ENCODE measurements around the gene NYNRIN.

The NYNRIN gene

DNA sequence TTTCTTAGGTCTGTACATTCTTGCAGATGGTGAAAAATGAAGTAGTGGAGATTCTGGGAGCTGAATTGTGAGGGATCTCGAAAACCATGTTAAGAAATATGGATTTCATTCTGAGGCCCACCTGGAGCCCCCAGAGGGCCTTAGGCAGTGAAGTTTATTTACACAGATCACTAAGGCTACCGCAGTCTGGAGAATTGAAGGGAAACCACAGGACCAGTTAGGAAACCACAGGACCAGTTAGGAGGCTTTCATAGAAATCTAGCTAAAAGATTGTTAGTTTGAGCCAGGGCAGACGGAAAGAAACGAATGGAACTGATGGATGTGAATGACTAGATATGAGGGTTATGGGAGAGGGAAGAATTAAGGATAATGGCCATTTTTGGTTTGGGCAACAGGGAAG, 23.5 kb downstream of the NYNRIN start:
- Histone ChIP-seq H3K27me3 (ENCODE audit: control insufficient read depth, insufficient read depth, low read length) (no peaks in the 10 kb centered on the region), H3K4me1 (peaks cover 6% of the 10 kb centered on the region), H2AFZ (no peak overlapping the region), H3K79me2 (no peaks in the 10 kb centered on the region), H3K4me3 (ENCODE audit: low read depth, low read length) (no peak overlapping the region), H3K9ac (no peak overlapping the region), H3K4me2 (ENCODE audit: low read length) (no peak overlapping the region), H3K36me3 (ENCODE audit: control insufficient read depth, insufficient read depth, low read length) (no peaks in the 10 kb centered on the region), H3K27ac (no peak overlapping the region), H3K9me3 (ENCODE audit: control insufficient read depth, low read length) (no peaks in the 10 kb centered on the region)
- TF ChIP-seq, protein P1, sequence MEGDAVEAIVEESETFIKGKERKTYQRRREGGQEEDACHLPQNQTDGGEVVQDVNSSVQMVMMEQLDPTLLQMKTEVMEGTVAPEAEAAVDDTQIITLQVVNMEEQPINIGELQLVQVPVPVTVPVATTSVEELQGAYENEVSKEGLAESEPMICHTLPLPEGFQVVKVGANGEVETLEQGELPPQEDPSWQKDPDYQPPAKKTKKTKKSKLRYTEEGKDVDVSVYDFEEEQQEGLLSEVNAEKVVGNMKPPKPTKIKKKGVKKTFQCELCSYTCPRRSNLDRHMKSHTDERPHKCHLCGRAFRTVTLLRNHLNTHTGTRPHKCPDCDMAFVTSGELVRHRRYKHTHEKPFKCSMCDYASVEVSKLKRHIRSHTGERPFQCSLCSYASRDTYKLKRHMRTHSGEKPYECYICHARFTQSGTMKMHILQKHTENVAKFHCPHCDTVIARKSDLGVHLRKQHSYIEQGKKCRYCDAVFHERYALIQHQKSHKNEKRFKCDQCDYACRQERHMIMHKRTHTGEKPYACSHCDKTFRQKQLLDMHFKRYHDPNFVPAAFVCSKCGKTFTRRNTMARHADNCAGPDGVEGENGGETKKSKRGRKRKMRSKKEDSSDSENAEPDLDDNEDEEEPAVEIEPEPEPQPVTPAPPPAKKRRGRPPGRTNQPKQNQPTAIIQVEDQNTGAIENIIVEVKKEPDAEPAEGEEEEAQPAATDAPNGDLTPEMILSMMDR (IDR thresholded peaks at IDR 0.05): no peak

DNA sequence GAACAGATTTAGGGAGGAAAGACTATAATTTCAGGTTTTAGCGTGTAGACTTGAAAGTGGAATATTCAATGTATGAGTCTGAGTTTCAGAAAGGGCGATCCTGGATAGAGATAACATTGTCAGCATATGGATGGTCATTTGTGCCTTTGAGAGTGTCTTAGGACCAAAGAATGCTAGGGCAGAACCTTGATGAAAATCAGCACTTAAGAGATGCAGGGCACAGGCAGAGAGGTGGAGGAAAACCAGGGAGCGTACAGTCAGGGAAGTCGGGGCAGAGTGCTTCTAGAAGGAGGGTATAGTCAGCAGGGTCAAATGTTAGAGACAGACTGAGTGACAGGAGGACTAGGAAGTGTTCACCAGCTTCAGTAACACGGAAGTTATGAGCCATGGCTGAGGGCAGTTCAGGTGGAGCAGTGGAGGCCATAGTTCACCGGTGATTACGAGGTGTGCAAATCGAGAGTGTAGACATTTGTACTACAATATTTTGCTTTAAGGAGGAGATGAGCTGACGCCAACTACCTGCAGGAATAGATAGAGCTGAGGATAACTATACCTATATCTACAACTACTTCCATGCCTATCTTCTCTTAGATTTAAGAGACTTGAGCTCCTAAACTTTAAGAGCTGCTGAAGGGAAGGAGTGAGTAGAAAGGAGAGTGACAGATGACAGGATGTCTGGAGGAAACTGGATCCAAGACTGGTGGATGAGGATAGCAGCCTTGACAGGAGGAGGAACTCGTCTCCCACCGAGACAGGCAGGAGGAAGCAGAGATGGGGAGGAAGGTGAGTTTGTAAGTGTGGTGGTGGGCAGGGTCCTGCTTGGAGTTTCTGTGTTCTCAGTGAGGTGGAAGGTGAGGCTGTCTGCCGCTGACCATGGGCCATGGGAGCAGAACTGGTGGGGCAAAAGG, 24.1 kb downstream of the NYNRIN start:
- Histone ChIP-seq H3K4me1 (peaks cover 6% of the 10 kb centered on the region), H3K4me2 (ENCODE audit: low read length) (no peak overlapping the region), H3K79me2 (no peaks in the 10 kb centered on the region), H3K27ac (no peak overlapping the region), H3K27me3 (ENCODE audit: control insufficient read depth, insufficient read depth, low read length) (no peaks in the 10 kb centered on the region), H3K4me3 (ENCODE audit: low read depth, low read length) (no peak overlapping the region), H3K9ac (no peak overlapping the region), H3K36me3 (ENCODE audit: control insufficient read depth, insufficient read depth, low read length) (no peaks in the 10 kb centered on the region), H3K9me3 (ENCODE audit: control insufficient read depth, low read length) (no peaks in the 10 kb centered on the region), H2AFZ (no peak overlapping the region)
- TF ChIP-seq, protein P1 (IDR thresholded peaks at IDR 0.05): no peak

DNA sequence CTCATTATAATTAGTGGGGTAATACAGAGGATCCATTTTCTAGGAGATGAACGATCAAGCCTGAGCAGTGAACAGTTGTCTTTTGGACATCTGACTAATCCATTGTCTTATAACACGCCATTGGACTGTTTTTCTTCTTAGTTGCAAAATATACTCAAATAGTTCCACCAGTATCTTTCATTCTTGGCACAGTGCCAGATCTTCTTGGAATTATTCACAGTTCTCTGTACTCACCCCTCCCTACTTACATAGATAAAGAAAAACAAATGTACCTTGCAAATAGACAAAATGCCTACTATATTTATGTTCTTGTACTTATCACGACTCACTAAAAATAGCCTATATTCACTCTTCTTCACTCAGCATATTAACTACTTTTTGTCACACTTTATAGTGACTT, 26.9 kb downstream of the NYNRIN start:
- Histone ChIP-seq H3K4me1 (peaks cover 7% of the 10 kb centered on the region), H3K79me2 (no peaks in the 10 kb centered on the region), H3K9ac (no peak overlapping the region), H3K27me3 (ENCODE audit: control insufficient read depth, insufficient read depth, low read length) (no peaks in the 10 kb centered on the region), H3K9me3 (ENCODE audit: control insufficient read depth, low read length) (no peaks in the 10 kb centered on the region), H3K27ac (no peak overlapping the region), H3K4me2 (ENCODE audit: low read length) (no peak overlapping the region), H2AFZ (no peak overlapping the region), H3K4me3 (ENCODE audit: low read depth, low read length) (no peak overlapping the region), H3K36me3 (ENCODE audit: control insufficient read depth, insufficient read depth, low read length) (no peaks in the 10 kb centered on the region)
- TF ChIP-seq, protein P1 (IDR thresholded peaks at IDR 0.05): no peak

DNA sequence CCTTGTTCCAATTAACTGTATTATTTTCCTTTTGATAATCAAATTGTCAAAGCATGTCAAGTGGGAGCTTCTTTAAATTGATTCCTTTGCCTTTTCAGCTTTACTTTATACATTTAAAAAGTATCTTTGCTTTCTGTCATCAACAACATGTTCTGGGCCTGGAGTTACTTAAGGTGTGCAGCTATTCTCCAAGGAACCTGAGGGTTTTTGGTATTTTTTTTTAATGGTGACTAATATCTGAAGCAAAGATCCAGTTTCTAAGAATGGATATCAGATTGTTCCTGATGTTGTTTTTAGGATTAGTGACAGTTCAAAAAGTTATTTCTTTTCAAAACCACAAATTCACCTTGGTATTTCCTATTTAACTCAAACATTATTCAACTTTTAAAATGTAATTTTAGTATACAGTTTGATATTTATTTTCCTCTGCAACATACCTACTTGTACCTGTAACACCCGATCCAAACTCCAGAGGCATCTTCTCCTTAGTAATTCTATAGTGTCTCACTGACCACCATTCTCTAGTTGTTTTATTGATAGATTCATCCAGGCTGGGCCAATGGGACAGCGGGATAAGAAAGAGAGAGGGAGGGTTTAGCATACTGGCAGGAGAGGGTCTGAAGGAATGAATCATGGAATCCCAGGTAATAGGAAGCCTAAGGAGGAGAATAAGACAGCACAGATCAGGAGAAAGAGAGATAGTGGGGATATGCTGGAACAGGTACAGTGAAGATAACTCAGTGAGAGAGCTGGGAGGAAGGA, 27.5 kb downstream of the NYNRIN start:
- no peaks in the 10 kb centered on the region for H3K36me3 ChIP-seq (ENCODE audit: control insufficient read depth, insufficient read depth, low read length)
- no peak overlapping the region for H2AFZ ChIP-seq
- H3K9me3 ChIP-seq (ENCODE audit: control insufficient read depth, low read length): no peaks in the 10 kb centered on the region
- H3K4me1 ChIP-seq: peaks cover 13% of the 10 kb centered on the region
- H3K27me3 ChIP-seq (ENCODE audit: control insufficient read depth, insufficient read depth, low read length): no peaks in the 10 kb centered on the region
- TF ChIP-seq, protein P1 (IDR thresholded peaks at IDR 0.05): no peak
- no peak overlapping the region for H3K9ac ChIP-seq
- no peak overlapping the region for H3K4me2 ChIP-seq (ENCODE audit: low read length)
- no peak overlapping the region for H3K27ac ChIP-seq
- H3K4me3 ChIP-seq (ENCODE audit: low read depth, low read length): no peak overlapping the region
- no peaks in the 10 kb centered on the region for H3K79me2 ChIP-seq

Data from parathyroid adenoma (tissue), 2 donors.